A549 (cell line): ENCODE data around the gene FBLN5. TPM values are rescaled to one million over a fixed set of nuclear protein-coding genes. Genes with fewer than 3 reads are reported as not detected.

Experiments used
- ATAC-seq, 2 experiments: fragments of 200-7000 bp in 1 of 2; fragments of >200 bp in 1 of 2; cut with Nextera tagmentation in 1 of 2; cut with Tn5 transposase in 1 of 2; 3 replicates each; pipeline versions ENCODE4 v1.8.0 to v1.9.1; 2018 to 2020; ENCODE audit warnings: mild to moderate bottlenecking in 1 of 2, moderate library complexity in 1 of 2
- CTCF ChIA-PET: fragments of 300-600 bp; sonication (Branson Sonifier 250); formaldehyde crosslinking; extraction: SDS; loops from one replicate; lab custom pipeline; 2021; ENCODE audit warnings: antibody characterized with exemption, inconsistent platforms; lab: Yijun Ruan, JAX
- POLR2A ChIA-PET: fragments of 350-600 bp; formaldehyde crosslinking; extraction: SDS; loops from one replicate; lab custom pipeline; 2021; ENCODE audit warnings: antibody characterized with exemption, inconsistent platforms; lab: Yijun Ruan, JAX
- DNase-seq, 2 experiments: peaks; one replicate each; pipeline versions ENCODE4 v3.0.0 to v3.0.0-alpha.2; 2011 to 2016; ENCODE audit warnings: low read depth in 1 of 2, low spot score in 1 of 2
- FAIRE-seq: peaks from 2 replicates; lab custom pipeline; 2011; peaks lifted over from hg19 to GRCh38; lab: Jason Lieb, UNC
- H3K27ac ChIP-seq, 2 experiments: fragments of >200 bp; sonication (Bioruptor Twin); formaldehyde crosslinking; 3 replicates each; pipeline ENCODE4 v1.5.1; 2016 to 2017
- H3K4me1 ChIP-seq: fragments of >200 bp; sonication (Bioruptor Twin); formaldehyde crosslinking; 3 replicates; pipeline ENCODE4 v1.6.1; 2016
- H3K4me2 ChIP-seq: fragments of >200 bp; sonication (Bioruptor Twin); formaldehyde crosslinking; 3 replicates; pipeline ENCODE4 v1.6.1; 2016
- H3K4me3 ChIP-seq: fragments of >200 bp; sonication (Bioruptor Twin); formaldehyde crosslinking; 3 replicates; pipeline ENCODE4 v1.5.1; 2016
- H3K9me3 ChIP-seq: fragments of >200 bp; sonication (Bioruptor Twin); formaldehyde crosslinking; 3 replicates; pipeline ENCODE4 v1.6.1; 2016
- EHMT2 ChIP-seq: fragments of 200-600 bp; sonication (generic); IDR thresholded peaks from 2 replicates; pipeline ENCODE4 v1.6.1; 2016; ENCODE audit warnings: antibody characterized with exemption, low read depth, mild to moderate bottlenecking, moderate library complexity
- ELK1 ChIP-seq: fragments of 150-350 bp; IDR thresholded peaks from 2 replicates; pipeline ENCODE4 v1.6.1; 2014; ENCODE audit warnings: low read depth, mild to moderate bottlenecking, low read length
- ESRRA ChIP-seq: fragments of 150-350 bp; IDR thresholded peaks from 2 replicates; pipeline ENCODE4 v1.6.1; 2014; ENCODE audit warnings: mild to moderate bottlenecking, low read length, borderline replicate concordance
- FOSB ChIP-seq: fragments of 250-450 bp; sonication (Bioruptor Pico); IDR thresholded peaks from 2 replicates; pipeline ENCODE4 v1.5.0; 2020; ENCODE audit warnings: mild to moderate bottlenecking, moderate library complexity
- FOSL2 ChIP-seq, 2 experiments: fragments of 450-650 bp in 1 of 2; fragments of >200 bp in 1 of 2; sonication (Bioruptor Twin) in 1 of 2; formaldehyde crosslinking; IDR thresholded peaks; 2 replicates each; pipeline versions ENCODE4 v1.5.0 to v1.6.1; 2016 to 2020; ENCODE audit warnings: mild to moderate bottlenecking in 1 of 2, moderate library complexity in 1 of 2
- FOXS1 ChIP-seq: fragments of 250-450 bp; sonication (Bioruptor Pico); IDR thresholded peaks from 2 replicates; pipeline ENCODE4 v1.5.0; 2020; ENCODE audit warnings: mild to moderate bottlenecking, moderate library complexity
- GATA3 ChIP-seq: IDR thresholded peaks from 2 replicates; pipeline ENCODE4 v1.6.1; 2012; ENCODE audit warnings: borderline replicate concordance
- HDAC2 ChIP-seq: fragments of 200-600 bp; sonication (generic); IDR thresholded peaks from 2 replicates; pipeline ENCODE4 v1.6.1; 2016
- HOXA7 ChIP-seq: fragments of 250-450 bp; sonication (Bioruptor Pico); IDR thresholded peaks from 2 replicates; pipeline ENCODE4 v1.5.0; 2020; ENCODE audit warnings: mild to moderate bottlenecking, moderate library complexity
- MAZ ChIP-seq: fragments of 150-350 bp; IDR thresholded peaks from 2 replicates; pipeline ENCODE4 v1.6.1; 2014; ENCODE audit warnings: antibody characterized with exemption, low read depth, low read length, borderline replicate concordance
- NR3C1 ChIP-seq: fragments of >200 bp; sonication (Bioruptor Twin); formaldehyde crosslinking; IDR thresholded peaks from 3 replicates; pipeline ENCODE4 v1.6.1; 2017
- PHF8 ChIP-seq: fragments of 200-600 bp; sonication (generic); IDR thresholded peaks from 2 replicates; pipeline ENCODE4 v1.6.1; 2016; ENCODE audit warnings: low read depth, mild to moderate bottlenecking, antibody characterized with exemption, moderate library complexity, borderline replicate concordance
- POLR2A ChIP-seq: IDR thresholded peaks from 2 replicates; pipeline ENCODE4 v1.6.1; 2012; ENCODE audit warnings: mild to moderate bottlenecking, low read length
- POLR2AphosphoS2 ChIP-seq: conservative IDR thresholded peaks from 2 replicates; pipeline ENCODE4 v1.6.1; 2012; ENCODE audit warnings: low read length, improper control_type of control experiment, inconsistent platforms
- RARB ChIP-seq: fragments of 250-450 bp; sonication (Bioruptor Pico); IDR thresholded peaks from 2 replicates; pipeline ENCODE4 v1.8.0; 2021; ENCODE audit warnings: mild to moderate bottlenecking, moderate library complexity
- SREBF2 ChIP-seq: fragments of 450-650 bp; IDR thresholded peaks from 2 replicates; pipeline ENCODE4 v1.6.1; 2014; ENCODE audit warnings: mild to moderate bottlenecking, moderate library complexity
- USF2 ChIP-seq: fragments of 450-650 bp; IDR thresholded peaks from 2 replicates; pipeline ENCODE4 v1.6.1; 2014; ENCODE audit warnings: antibody characterized with exemption
- WGBS: methylation state at CpG from one replicate; pipeline ENCODE4 v1.1.6; 2017; ENCODE audit errors: missing lambda C conversion rate; 5-methylcytosine and 5-hydroxymethylcytosine counted together
- polyA plus RNA-seq, 4 experiments: library from polyadenylated mRNA; depleted of rRNA in 3 of 4; stranded (reverse); fragments of >200 nt; fragmentation: RNase III in 1 of 4; extraction: RNeasy Plus Mini Kit Qiagen cat#74134 plus additional on column Dnase treatment in 1 of 4; gene quantifications; 2 replicates in 3 of 4; 3 replicates in 1 of 4; pipeline ENCODE4 v1.2.3, GENCODE V29; 2011 to 2017
- TF ChIP-seq, protein P1 (sequence below): IDR thresholded peaks from 2 replicates; pipeline ENCODE4 v1.6.1; 2012
- TF ChIP-seq, protein P2 (sequence below): fragments of >200 bp; sonication (Bioruptor Twin); formaldehyde crosslinking; IDR thresholded peaks from 3 replicates; pipeline ENCODE4 v1.6.1; 2016
- TF ChIP-seq, protein P3 (sequence below): fragments of >200 bp; sonication (Bioruptor Twin); formaldehyde crosslinking; IDR thresholded peaks from 3 replicates; pipeline ENCODE4 v1.5.1; 2016

FBLN5 gene
- polyA plus RNA-seq, 2 of the 4 experiments (the other 2 are of a cell fraction) = 0.88 to 1.3 TPM

DNA sequence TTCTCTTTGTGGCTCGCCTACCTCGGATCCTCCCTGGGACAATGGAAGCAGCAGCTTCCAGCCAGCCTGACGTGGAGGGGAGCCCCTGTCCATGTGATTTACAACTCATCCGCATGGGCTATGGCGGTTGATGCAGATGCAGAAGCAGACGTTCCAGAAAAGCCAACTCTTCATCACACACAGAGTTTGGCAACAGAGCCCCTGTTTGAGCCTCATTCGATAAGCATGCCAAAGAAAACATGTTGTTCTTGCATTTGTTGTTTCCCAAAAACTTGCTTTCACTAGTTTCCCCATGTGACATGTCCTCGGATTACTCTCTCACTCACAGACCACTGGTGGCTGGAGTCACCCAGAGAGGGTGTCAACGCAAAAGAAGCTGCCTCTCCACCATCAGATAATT lies 63.7 kb downstream of the FBLN5 start:
- ChIA-PET POLR2A (no interaction called here), CTCF (interaction anchor here (1.5 to 2.7 kb wide), 3 partner anchors 9 to 31 kb away, joined by 3 to 9 read pairs (median 3); no protein-coding TSS in a partner anchor)
- FAIRE-seq (no peak), DNase-seq (no peak), ATAC-seq (no peak)
- H3K4me2 ChIP-seq = no peak overlapping the region
- 67% methylated on average over 9 of the region's 9 CpGs for WGBS
- H3K9me3 ChIP-seq = no peaks in the 10 kb centered on the region
- H3K4me3 ChIP-seq = no peak overlapping the region
- TF ChIP-seq USF2 = no peak
- H3K4me1 ChIP-seq = no peaks in the 10 kb centered on the region
- H3K27ac ChIP-seq = no peak overlapping the region

DNA sequence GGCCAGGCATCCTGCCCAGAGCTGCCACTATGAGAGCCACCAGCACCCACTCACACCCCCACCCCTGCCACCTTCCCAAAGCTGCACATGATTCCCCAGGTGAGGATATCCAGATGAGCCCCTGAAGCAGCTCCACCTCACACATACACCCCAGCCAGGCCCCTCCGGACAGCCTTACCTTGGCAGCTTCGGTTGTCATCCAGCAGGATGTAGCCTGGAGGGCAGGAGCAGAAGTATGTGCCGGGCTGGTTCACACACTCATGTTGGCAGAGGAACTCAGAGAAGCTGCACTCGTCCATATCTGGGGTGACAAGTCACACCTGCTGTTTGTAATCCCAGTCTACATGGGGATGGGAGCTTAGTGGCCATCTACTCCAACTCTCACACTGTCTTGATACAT lies 64.7 kb downstream of the FBLN5 start:
- H3K4me1 ChIP-seq = no peaks in the 10 kb centered on the region
- no peak overlapping the region for H3K27ac ChIP-seq
- TF ChIP-seq, protein P1, sequence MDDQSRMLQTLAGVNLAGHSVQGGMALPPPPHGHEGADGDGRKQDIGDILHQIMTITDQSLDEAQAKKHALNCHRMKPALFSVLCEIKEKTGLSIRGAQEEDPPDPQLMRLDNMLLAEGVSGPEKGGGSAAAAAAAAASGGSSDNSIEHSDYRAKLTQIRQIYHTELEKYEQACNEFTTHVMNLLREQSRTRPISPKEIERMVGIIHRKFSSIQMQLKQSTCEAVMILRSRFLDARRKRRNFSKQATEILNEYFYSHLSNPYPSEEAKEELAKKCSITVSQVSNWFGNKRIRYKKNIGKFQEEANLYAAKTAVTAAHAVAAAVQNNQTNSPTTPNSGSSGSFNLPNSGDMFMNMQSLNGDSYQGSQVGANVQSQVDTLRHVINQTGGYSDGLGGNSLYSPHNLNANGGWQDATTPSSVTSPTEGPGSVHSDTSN = no peak
- TF ChIP-seq FOSL2 (IDR thresholded peaks at IDR 0.05) (no peak), FOSL2 (CRISPR knock-in tag; IDR thresholded peaks at IDR 0.05) (no peak), USF2 (no peak), NR3C1 (no peak), ELK1 (no peak), FOXS1 (CRISPR knock-in tag) (no peak), HOXA7 (CRISPR knock-in tag) (no peak), ESRRA (no peak), HDAC2 (no peak)
- TF ChIP-seq, protein P2, sequence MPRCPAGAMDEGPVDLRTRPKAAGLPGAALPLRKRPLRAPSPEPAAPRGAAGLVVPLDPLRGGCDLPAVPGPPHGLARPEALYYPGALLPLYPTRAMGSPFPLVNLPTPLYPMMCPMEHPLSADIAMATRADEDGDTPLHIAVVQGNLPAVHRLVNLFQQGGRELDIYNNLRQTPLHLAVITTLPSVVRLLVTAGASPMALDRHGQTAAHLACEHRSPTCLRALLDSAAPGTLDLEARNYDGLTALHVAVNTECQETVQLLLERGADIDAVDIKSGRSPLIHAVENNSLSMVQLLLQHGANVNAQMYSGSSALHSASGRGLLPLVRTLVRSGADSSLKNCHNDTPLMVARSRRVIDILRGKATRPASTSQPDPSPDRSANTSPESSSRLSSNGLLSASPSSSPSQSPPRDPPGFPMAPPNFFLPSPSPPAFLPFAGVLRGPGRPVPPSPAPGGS = no peak
- POLR2A ChIA-PET = no interaction called here
- no peak for FAIRE-seq
- CTCF ChIA-PET = interaction anchor here (0.7 to 2.7 kb wide), 3 partner anchors 10 to 27 kb away, joined by 3 to 9 read pairs (median 3); no protein-coding TSS in a partner anchor
- ATAC-seq = no peak
- WGBS = 44% methylated on average over 3 of the region's 4 CpGs
- no peak overlapping the region for H3K4me3 ChIP-seq
- H3K4me2 ChIP-seq = no peak overlapping the region
- no peaks in the 10 kb centered on the region for H3K9me3 ChIP-seq
- DNase-seq = no peak

GRCh38 chr14:91882369-91882768 lies 65.1 kb downstream of the FBLN5 start:
- 81% methylated on average over 5 of the region's 5 CpGs for WGBS
- ATAC-seq = no peak

More at GRCh38 chr14:91882369-91882768, 65.1 kb downstream of the FBLN5 start:
- no peak for DNase-seq
- no peak for FAIRE-seq
- Histone ChIP-seq H3K4me1 (no peaks in the 10 kb centered on the region), H3K27ac (no peak overlapping the region), H3K9me3 (no peaks in the 10 kb centered on the region), H3K4me2 (no peak overlapping the region), H3K4me3 (no peak overlapping the region)
- CTCF ChIA-PET = interaction anchor here (2.7 kb wide), 1 partner anchor 10 kb away, joined by 9 read pairs; no protein-coding TSS in a partner anchor
- POLR2A ChIA-PET = no interaction called here
- TF ChIP-seq PHF8 (no peak), GATA3 (no peak), POLR2A (no peak), RARB (no peak), NR3C1 (no peak), FOSB (no peak), MAZ (no peak), ELK1 (no peak), SREBF2 (no peak), EHMT2 (no peak), POLR2AphosphoS2 (no peak)
- TF ChIP-seq, protein P3, sequence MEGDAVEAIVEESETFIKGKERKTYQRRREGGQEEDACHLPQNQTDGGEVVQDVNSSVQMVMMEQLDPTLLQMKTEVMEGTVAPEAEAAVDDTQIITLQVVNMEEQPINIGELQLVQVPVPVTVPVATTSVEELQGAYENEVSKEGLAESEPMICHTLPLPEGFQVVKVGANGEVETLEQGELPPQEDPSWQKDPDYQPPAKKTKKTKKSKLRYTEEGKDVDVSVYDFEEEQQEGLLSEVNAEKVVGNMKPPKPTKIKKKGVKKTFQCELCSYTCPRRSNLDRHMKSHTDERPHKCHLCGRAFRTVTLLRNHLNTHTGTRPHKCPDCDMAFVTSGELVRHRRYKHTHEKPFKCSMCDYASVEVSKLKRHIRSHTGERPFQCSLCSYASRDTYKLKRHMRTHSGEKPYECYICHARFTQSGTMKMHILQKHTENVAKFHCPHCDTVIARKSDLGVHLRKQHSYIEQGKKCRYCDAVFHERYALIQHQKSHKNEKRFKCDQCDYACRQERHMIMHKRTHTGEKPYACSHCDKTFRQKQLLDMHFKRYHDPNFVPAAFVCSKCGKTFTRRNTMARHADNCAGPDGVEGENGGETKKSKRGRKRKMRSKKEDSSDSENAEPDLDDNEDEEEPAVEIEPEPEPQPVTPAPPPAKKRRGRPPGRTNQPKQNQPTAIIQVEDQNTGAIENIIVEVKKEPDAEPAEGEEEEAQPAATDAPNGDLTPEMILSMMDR = no peak
